ENCODE measurements around the gene ZNF334.

Gene ZNF334

GRCh38 chr20:46487628-46488027, 25.7 kb downstream of the ZNF334 start:
- TF ChIP-seq CTCF (conservative IDR thresholded peaks at IDR 0.05; ENCODE audit: low read depth, low read length), result no peak
- no peak for DNase-seq (ENCODE audit: low read depth)
- no peak overlapping the region for H3K4me3 ChIP-seq (ENCODE audit: low read length)

GRCh38 chr20:46485431-46485830, 27.9 kb downstream of the ZNF334 start:
- DNase-seq (ENCODE audit: low read depth), result no peak
- TF ChIP-seq CTCF (conservative IDR thresholded peaks at IDR 0.05; ENCODE audit: low read depth, low read length), result no peak
- no peak overlapping the region for H3K4me3 ChIP-seq (ENCODE audit: low read length)

GRCh38 chr20:46484954-46485353, 28.4 kb downstream of the ZNF334 start:
- TF ChIP-seq CTCF (conservative IDR thresholded peaks at IDR 0.05; ENCODE audit: low read depth, low read length), result no peak
- H3K4me3 ChIP-seq (ENCODE audit: low read length), result no peak overlapping the region
- no peak for DNase-seq (ENCODE audit: low read depth)

DNA sequence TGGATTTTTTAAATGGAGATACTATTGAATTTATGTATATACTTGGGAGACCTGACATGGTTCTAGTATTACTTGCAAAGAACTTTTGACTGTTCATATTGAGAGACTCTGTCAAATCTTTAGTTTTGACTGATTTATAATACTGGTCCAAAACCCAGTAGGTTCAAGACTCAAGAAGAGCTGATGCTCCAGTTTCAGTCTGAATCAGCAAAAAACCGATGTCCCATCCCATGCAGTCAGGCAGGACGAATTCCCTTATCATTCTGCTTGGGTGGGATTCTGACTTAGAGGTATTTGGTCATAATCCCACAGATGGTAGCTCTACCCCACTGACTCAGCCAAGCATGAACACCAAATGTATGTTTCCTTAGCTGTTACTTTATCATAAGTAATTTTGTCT, 29.5 kb downstream of the ZNF334 start:
- TF ChIP-seq CTCF (conservative IDR thresholded peaks at IDR 0.05; ENCODE audit: low read depth, low read length), result no peak
- DNase-seq (ENCODE audit: low read depth), result no peak

GRCh38 chr20:46482864-46483263, 30.5 kb downstream of the ZNF334 start:
- TF ChIP-seq CTCF (conservative IDR thresholded peaks at IDR 0.05; ENCODE audit: low read depth, low read length), result no peak
- DNase-seq (ENCODE audit: low read depth), result no peak
- no peak overlapping the region for H3K4me3 ChIP-seq (ENCODE audit: low read length)

More for the DNA sequence above, 29.5 kb downstream of the ZNF334 start:
- H3K4me3 ChIP-seq (ENCODE audit: low read length), result no peak overlapping the region

DNA sequence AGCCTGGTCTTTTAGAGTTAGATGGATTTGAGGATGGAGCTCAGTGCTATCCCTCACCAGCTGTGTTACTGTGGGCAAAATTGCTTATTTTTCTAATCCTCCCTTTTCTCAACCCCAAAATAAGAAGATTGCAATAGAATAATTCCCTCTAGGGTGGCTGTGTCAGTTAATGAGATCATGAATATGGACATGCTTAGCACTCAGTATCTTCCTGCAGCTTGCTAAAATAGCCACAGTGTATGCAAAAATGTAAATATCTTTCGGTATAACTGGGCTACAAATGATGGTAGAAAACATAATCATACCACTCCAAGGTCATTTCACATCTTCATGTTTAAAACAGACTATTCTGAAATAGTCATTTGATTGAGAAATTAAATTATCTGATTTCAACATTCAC, 35.7 kb downstream of the ZNF334 start:
- no peak for TF ChIP-seq CTCF (conservative IDR thresholded peaks at IDR 0.05; ENCODE audit: low read depth, low read length)

DNA sequence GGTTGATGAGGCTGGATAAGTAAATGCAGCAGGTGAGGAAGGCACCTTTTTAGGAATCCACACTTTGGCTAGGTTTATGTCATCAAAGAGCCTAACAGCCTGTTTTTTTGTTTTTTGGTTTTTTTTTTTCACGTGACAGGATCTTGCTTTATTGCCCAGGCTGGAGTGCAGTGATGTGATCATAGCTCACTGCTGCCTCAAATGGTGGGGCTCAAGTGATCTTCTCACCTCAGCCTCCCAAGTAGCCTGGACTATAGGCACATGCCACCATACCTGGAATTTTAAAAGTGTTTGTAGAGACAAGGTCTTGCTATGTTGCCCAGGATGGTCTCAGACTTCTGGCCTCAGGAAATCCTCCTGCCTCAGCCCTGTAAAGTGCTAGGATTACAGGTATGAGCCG, 36.1 kb downstream of the ZNF334 start:
- H3K4me3 ChIP-seq (ENCODE audit: low read length), result no peak overlapping the region

More for the DNA sequence above, 35.7 kb downstream of the ZNF334 start:
- H3K4me3 ChIP-seq (ENCODE audit: low read length), result no peak overlapping the region
- DNase-seq (ENCODE audit: low read depth), result no peak

More for the DNA sequence above, 36.1 kb downstream of the ZNF334 start:
- DNase-seq (ENCODE audit: low read depth), result no peak
- no peak for TF ChIP-seq CTCF (conservative IDR thresholded peaks at IDR 0.05; ENCODE audit: low read depth, low read length)
